Motor neuron (in vitro differentiated cells): ENCODE data around the gene ATG2B. TPM values are rescaled to one million over a fixed set of nuclear protein-coding genes. Genes with fewer than 3 reads are reported as not detected.
A peak's percentile ranks its signal among the peaks of the same experiment; 100 is the strongest.
"Not testable (repeated sequence)": the region's sequence is repeated elsewhere in the genome, so short reads cannot be mapped to it uniquely, and the experiment has no call there.

ENCODE experiments used
- ATAC-seq, 8 experiments: fragments of 200-7000 bp; cut with Tn5 transposase; replicated peaks in 6 of 8; 2 replicates each; pipeline ENCODE4 v1.8.0; 2021; ENCODE audit warnings: mild to moderate bottlenecking in 8 of 8, moderate library complexity in 8 of 8
- H3K27ac ChIP-seq, 2 donors: fragments of 250-450 bp; sonication (Bioruptor Pico); 2 replicates each; pipeline ENCODE4 v1.9.0; 2021; ENCODE audit warnings: antibody characterized with exemption in 2 of 2, mild to moderate bottlenecking in 2 of 2, moderate library complexity in 1 of 2
- H3K4me1 ChIP-seq, 2 donors: fragments of 250-450 bp; sonication (Bioruptor Pico); replicated peaks in 1 of 2; 2 replicates each; pipeline ENCODE4 v1.6.1; 2021; ENCODE audit warnings: antibody characterized with exemption in 2 of 2, mild to moderate bottlenecking in 2 of 2, moderate library complexity in 1 of 2
- H3K4me3 ChIP-seq, 5 donors: fragments of 250-450 bp; sonication (Bioruptor Pico); 2 replicates each; pipeline ENCODE4 v1.9.0; 2021; ENCODE audit warnings: antibody characterized with exemption in 5 of 5, mild to moderate bottlenecking in 5 of 5, moderate library complexity in 4 of 5
- WGBS, 10 experiments: fragments of 450-650 bp; shearing (Covaris generic); methylation state at CpG; one replicate each; pipeline ENCODE4 v1.0.0; 2022; 5-methylcytosine and 5-hydroxymethylcytosine counted together
- in situ Hi-C, 9 experiments: fragments of 400-800 bp; cut with MboI; loops; one replicate each; pipeline ENCODE4 v1.15.0; 2021; ENCODE audit warnings: low sequenced_read_pairs in 9 of 9, low pct_unique_long_range_greater_than_20kb in 2 of 9; ENCODE audit not compliant: unreplicated experiment in 9 of 9
- total RNA-seq, 8 experiments: library from RNA; unstranded; fragments of 300-600 nt; gene quantifications; 2 replicates each; pipeline versions ENCODE4 v1.2.3 to v1.2.4, GENCODE V29; 2022

The ATG2B gene
- total RNA-seq, 8 experiments from 2014 or later = 11.1 to 27.3 (median 16.7) TPM

DNA sequence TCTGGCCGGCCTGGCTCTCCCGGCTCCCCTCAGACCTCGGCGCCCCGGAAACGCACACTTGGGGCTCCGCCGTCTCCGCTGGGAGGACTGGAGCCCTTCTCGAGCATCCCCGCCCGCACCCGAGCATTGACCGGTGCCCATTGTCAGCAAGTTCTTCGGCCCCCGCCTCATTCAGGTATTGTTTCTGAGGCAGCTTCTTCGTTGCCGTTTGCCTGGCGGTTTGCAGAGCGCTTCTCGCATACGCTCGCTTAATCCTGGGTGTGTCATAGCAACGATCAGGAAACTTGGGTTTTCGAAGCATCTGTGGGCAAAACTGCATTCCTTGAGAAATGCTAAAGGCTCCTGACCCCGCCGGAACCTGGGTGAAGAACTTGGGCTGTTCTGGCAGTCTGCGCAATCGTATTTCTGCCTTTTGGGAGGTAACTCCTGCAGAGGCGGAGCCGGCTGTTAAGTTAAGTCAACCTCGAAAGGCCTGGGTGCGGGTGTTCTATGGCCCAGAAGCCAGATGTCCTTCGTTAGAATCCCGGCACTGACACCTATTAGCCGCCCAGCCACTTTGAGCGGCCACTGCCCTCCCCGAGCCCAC lies 703 bp upstream of the ATG2B start:
- in situ Hi-C loops = no loop called here
- peaks cover 10 to 23% of the 10 kb centered on the region in 2 donors for H3K4me1 ChIP-seq
- peak overlapping the region; percentile 79 to 96 (median 87) for H3K4me3 ChIP-seq
- WGBS, 10 experiments = 0% methylated on average over 3 to 26 of the region's 38 CpGs; no CpG with 5 or more reads in 4 of the 10 experiments
- peak in 6 of 8 experiments; percentile 1 to 65 (median 47) for ATAC-seq
- peak overlapping the region; percentile 56 to 61 for H3K27ac ChIP-seq

DNA sequence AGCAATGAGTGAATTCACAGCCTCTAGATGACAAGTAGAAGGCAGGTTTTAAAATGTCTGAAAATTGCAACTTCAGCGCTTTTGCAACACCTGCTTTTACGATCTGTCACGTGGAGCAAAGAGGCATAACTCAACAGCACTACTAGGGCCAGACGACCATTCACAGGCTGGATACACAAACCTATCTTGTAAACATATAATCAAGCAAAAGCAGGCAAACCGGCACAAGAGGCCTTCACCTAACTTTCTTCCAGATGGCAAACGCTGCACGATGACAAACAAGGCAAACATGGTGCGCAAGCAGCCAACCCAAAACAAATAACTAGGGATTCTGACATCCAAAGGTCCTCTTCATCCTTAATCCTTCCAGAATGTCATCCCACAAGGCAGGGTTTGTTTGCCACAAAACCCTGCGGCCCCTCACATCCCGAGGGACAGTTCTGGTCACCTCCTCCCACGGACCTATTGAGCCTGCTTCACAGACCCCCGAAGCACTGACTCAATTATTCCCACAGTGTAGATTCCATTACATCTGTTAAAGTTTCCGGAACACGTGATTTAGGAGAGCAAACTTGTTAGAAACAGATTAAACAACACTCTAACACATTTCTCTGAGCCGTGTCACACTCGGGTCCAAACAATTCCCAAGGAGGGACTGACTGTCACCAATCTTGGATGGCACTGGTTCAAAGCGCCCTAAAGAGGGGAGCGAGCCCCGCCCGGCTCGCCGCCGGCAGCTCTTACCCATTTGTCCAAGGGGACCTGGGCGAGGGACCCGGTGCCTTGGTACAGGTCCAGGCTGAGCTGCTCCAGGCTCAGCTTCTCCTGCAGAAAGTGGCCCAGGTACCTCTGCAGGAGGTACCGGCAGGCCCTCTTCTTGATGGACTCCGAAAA lies 823 bp downstream of the ATG2B start:
- 0 to 5% (median 0%) methylated on average over 2 to 12 of the region's 27 CpGs; no CpG with 5 or more reads in 1 of the 10 experiments for WGBS, 10 experiments
- in situ Hi-C loops = no loop called here
- Histone ChIP-seq H3K4me3 (peak overlapping the region; percentile 79 to 96 (median 87)), H3K4me1 (peaks cover 10 to 23% of the 10 kb centered on the region in 2 donors), H3K27ac (peak overlapping the region; percentile 84)
- peak in 4 of 8 experiments; percentile 1 to 24 (median 2) for ATAC-seq

DNA sequence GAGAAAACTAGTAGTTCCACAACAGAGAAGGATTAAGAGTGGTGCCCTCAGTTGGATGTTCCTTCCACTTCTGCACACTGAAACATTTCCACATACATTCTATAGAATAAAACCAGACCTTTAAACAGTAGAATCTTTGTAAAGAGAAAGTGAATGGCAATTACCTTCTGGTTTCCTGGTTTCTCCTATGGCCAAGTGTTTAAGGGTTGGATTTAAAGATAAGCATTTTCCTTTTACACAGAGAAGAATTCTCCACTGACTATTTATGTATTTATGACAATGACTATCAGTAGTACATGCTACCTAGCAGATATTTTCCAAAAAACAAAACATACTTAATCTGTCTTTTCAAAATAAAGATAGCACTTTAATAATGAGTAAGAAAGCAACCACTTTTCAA lies 3.2 kb downstream of the ATG2B start:
- no peak for ATAC-seq
- H3K27ac ChIP-seq = no peak overlapping the region
- no peak overlapping the region for H3K4me3 ChIP-seq
- H3K4me1 ChIP-seq = peaks cover 10 to 21% of the 10 kb centered on the region in 2 donors
- in situ Hi-C loops = no loop called here

DNA sequence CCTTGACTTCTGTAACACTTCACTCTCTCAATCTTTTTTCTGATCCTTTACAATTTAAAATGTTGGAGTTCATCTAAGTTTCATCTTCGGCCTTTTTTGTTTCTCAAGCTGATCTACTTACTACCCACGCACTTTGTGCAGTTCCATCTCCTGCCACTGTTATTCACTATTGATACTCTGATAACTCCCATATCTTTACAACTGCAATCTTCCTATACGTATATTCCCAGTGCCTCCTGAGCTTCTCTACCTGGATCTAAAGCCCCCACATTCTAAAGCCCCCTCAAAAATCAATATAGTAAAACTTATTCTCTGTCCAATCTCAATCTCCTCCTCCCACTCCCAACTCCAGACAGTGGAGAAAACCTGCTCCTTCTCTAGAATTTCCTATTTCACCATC lies 5.9 kb downstream of the ATG2B start:
- no peak overlapping the region for H3K4me3 ChIP-seq
- in situ Hi-C loops = no loop called here
- no peak for ATAC-seq
- 92 to 100% (median 98%) methylated on average over 1 to 3 of the region's 3 CpGs; no CpG with 5 or more reads in 1 of the 10 experiments for WGBS, 10 experiments
- H3K4me1 ChIP-seq = peaks cover 7 to 15% of the 10 kb centered on the region in 2 donors
- no peak overlapping the region for H3K27ac ChIP-seq

DNA sequence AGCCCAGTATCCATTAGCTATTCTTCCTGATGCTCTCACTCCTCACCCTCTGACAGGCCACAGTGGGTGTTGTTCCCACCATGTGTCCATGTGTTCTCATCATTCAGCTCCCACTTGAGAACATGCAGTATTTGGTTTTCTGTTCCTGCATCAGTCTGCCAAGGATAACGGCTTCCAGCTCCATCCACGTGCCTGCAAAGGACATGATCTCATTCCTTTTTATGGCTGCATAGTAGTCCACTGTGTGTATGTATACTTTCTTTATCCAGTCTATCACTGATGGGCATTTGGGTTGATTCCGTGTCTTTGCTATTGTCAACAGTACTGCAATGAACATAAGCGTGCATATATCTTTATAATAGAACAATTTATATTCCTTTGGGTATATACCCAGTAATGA lies 8.9 kb downstream of the ATG2B start:
- no peaks in the 10 kb centered on the region for H3K4me1 ChIP-seq
- H3K27ac ChIP-seq = no peak overlapping the region
- no peak for ATAC-seq
- 64 to 100% (median 94%) methylated on average over 1 to 4 of the region's 4 CpGs for WGBS, 10 experiments
- H3K4me3 ChIP-seq = no peak overlapping the region
- in situ Hi-C loops = no loop called here

DNA sequence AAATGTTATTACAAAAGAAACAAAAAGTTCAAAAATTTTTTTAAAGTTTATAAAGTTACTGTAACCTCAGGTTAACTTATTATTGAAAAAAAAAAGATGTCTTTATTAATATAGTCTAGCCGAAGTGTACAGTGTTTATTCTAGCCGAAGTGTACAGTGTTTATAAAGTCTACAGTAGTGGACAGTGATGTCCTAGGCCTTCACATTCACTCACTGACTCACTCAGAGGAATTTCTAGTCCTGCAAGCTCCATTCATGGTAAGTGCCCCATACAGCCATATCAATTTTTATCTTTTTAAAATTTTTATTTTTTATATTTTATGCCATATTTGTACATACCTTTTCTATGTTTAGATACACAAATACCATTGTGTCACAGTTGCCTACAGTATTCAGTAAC lies 10.4 kb downstream of the ATG2B start:
- ATAC-seq = no peak
- H3K4me3 ChIP-seq = no peak overlapping the region
- no peak overlapping the region for H3K27ac ChIP-seq
- in situ Hi-C loops = no loop called here
- no peaks in the 10 kb centered on the region for H3K4me1 ChIP-seq
- 41 to 100% (median 95%) methylated on average over 1 to 2 of the region's 2 CpGs; no CpG with 5 or more reads in 1 of the 10 experiments for WGBS, 10 experiments

DNA sequence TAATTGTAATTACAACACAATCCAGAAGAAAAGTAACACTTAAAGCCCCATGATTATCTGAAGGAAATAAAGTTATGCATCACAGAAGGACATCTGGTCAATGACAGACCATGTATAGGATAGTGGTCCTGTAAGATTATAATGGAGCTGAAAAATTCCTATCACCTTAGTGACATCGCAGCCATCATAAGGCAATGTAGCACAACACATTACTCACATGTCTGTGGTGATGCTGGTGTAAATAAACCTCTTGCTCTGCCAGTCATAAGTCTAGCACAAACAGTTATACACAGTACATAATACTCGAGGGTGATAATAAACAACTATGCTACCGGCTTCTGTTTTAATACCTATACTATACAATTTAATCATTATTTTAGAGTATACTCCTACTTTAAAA lies 11.2 kb downstream of the ATG2B start:
- Histone ChIP-seq H3K4me1 (no peaks in the 10 kb centered on the region), H3K4me3 (no peak overlapping the region), H3K27ac (no peak overlapping the region)
- WGBS, 10 experiments = 76 to 100% (median 100%) methylated on average over 1 to 3 of the region's 3 CpGs; no CpG with 5 or more reads in 3 of the 10 experiments
- in situ Hi-C loops = no loop called here
- ATAC-seq = no peak

DNA sequence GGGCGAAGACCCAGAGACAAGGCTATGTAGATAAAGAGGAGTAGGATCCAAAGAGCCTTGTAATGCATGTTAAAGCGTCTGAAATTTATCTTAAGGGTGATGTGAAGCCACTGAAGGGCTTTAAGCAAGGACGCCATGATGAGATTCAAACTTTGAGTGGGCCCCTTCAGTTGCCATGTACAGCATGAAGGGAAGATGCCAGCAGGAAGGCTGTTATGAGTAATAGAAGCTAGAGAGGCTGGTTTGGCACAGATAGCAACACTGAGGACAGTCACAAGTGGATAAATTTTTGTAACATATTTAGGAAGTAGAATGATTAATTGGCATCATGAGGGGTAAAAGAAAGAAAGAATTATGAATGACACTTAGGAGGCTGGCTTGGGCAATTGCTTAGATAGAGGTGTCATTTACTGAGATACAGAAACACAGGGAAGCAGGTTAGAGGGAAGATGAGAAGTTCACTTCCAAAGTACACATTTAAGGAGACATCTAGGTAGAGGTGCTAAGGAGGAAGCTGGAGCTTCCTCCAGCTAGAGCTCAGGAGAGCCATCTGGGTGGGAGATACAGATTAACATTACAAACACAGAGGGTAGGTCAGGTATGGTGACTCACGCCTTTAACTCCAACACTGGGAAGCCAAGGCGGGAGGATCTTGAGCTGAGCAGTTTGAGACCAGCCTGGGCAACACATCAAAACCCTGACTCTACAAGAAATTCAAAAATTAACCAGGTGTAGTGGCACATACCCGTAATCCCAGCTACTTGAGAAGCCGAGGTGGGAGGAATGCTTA lies 13.7 kb downstream of the ATG2B start:
- Histone ChIP-seq H3K4me3 (no peak overlapping the region), H3K4me1 (no peaks in the 10 kb centered on the region), H3K27ac (no peak overlapping the region)
- in situ Hi-C loops = no loop called here
- 73 to 100% (median 92%) methylated on average over 1 to 7 of the region's 7 CpGs for WGBS, 10 experiments
- no peak for ATAC-seq

DNA sequence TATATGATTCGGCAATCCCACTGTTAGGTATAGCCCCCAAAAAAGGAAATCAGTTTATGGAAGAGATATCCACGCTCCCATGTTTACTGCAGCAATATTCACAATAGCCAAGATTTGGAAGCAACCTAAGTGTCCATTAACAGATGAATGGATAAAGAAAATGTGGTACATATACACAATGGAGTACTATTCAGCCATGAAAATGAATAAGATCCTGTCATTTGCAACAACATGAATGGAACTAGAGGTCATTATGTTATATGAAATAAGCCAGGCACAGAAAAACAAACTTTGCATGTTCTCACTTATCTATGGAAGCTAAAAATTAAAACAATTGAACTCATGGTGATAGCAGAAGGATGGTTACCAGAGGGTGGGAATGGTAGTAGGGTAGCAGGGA lies 15.2 kb downstream of the ATG2B start:
- in situ Hi-C loops, H3K27ac ChIP-seq, H3K4me1 ChIP-seq, H3K4me3 ChIP-seq, ATAC-seq: not testable (repeated sequence)
- WGBS, 10 experiments = 95 to 100% (median 100%) methylated on average over 2 of the region's 2 CpGs; no CpG with 5 or more reads in 3 of the 10 experiments

DNA sequence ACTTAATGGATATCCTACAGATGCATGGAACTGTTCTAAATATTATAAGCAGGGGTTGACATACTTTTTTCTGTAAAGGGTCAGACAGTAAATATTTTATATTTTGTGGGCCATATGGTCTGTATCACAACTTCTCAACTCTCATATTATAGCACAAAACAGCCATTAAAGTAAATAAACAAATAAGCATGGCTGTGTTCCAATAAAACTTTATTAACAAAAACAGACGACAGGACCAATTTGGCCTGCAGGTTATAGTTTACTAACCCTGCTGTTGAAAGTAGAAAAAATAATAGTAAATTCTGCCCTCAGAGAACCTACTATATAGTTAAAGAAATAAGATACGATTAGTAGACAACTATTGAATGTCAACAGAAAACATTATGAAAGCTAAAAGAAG lies 17.5 kb downstream of the ATG2B start:
- 60 to 100% (median 92%) methylated on average over 1 to 2 of the region's 2 CpGs for WGBS, 10 experiments

DNA sequence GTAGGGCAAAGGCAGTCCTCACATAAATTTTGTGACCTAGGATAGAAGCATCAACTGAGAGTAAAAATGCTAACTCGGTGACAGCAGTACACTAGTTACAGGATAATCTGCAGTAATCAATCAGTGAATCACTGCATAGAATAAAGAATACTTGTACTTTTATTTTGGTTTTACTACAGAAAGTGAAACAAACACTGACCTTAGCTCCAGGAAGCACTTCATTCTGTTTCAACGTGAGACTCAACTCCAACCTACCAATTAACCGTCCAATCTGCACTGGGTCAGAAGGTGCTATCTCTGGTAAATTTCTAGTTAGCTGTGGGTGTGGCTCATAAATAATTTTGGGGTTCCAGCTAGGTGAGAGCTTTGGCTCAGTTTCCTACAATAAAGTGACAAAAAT lies 21.8 kb downstream of the ATG2B start:
- no peak for ATAC-seq
- Histone ChIP-seq H3K27ac (no peak overlapping the region), H3K4me3 (no peak overlapping the region), H3K4me1 (no peaks in the 10 kb centered on the region)
- in situ Hi-C loops = no loop called here
- 79 to 100% (median 100%) methylated on average over 1 to 3 of the region's 3 CpGs; no CpG with 5 or more reads in 2 of the 10 experiments for WGBS, 10 experiments

More for the DNA sequence above, 17.5 kb downstream of the ATG2B start:
- ATAC-seq = no peak
- Histone ChIP-seq H3K4me3 (no peak overlapping the region), H3K27ac (no peak overlapping the region), H3K4me1 (no peaks in the 10 kb centered on the region)
- in situ Hi-C loops = no loop called here

DNA sequence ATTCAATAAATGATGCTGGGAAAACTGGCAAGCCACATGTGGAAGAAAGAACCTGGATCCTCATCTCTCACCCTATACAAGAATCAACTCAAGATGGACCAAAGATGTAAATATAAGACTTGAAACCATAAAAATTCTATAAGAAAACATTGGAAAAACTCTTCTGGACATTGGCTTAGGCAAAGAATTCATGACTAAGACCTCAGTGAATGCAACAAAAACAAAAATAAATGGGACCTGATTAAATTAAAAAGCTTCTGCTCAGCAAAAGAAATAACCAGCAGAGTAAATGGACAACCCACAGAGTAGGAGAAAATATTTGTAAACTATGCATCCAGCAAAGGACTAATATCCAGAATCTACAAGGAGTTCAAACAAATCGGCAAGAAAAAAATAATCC lies 24.6 kb downstream of the ATG2B start:
- ATAC-seq = no peak
- 80 to 100% (median 100%) methylated on average over 1 of the region's 1 CpG; no CpG with 5 or more reads in 1 of the 10 experiments for WGBS, 10 experiments
- H3K27ac ChIP-seq = no peak overlapping the region
- no peaks in the 10 kb centered on the region for H3K4me1 ChIP-seq
- H3K4me3 ChIP-seq = no peak overlapping the region
- in situ Hi-C loops = no loop called here

DNA sequence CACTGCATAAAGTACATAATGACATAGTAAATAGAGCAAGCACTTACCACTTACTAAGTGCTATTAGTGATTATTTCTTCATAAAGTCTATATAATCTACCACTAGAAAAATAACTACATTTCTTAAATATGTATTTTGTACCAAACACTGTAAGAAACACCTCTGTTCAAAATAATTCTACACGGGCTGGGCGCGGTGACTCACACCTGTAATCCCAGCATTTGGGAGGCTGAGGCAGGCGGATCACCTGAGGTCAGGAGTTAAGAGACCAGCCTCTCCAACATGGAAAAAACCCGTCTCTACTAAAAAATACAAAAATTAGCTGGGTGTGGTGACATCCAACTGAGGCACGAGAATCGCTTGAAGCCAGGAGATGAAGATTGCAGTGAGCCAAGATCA lies 38.9 kb downstream of the ATG2B start:
- in situ Hi-C loops = loop anchor here in 2 of 9 experiments (25.0 kb wide), 1 partner anchor 88 kb away; no protein-coding TSS in a partner anchor
- H3K4me1 ChIP-seq = no peaks in the 10 kb centered on the region
- no peak for ATAC-seq
- WGBS, 10 experiments = 75 to 100% (median 99%) methylated on average over 1 to 6 of the region's 7 CpGs
- no peak overlapping the region for H3K4me3 ChIP-seq
- no peak overlapping the region for H3K27ac ChIP-seq
